C1 segment of cervical spinal cord (tissue), 14 donors: Measurements from ENCODE around the gene NGEF.
A peak's percentile ranks its signal among the peaks of the same experiment; 100 is the strongest.

ENCODE experiments used
- DNase-seq, 14 donors: peaks; one replicate each; lab custom pipeline; 2025; lab: John Stamatoyannopoulos, UW

Gene NGEF

GRCh38 chr2:232839411-232840079 is 173.5 kb downstream of the NGEF start:
- peak in 5 of 14 donors; percentile 5 to 15 (median 10) for DNase-seq

GRCh38 chr2:232838406-232838874 is 174.6 kb downstream of the NGEF start:
- DNase-seq, result no peak

GRCh38 chr2:232836934-232837333 is 176.1 kb downstream of the NGEF start:
- no peak for DNase-seq

- no peak for DNase-seq
Observed at GRCh38 chr2:232835687-232836208, 177.3 kb downstream of the NGEF start.

- no peak for DNase-seq
Observed at GRCh38 chr2:232833830-232834229, 179.2 kb downstream of the NGEF start.

GRCh38 chr2:232831496-232831895 is 181.6 kb downstream of the NGEF start:
- DNase-seq, result no peak

- no peak for DNase-seq
Observed at GRCh38 chr2:232829988-232830387, 183.1 kb downstream of the NGEF start.
